Peyer's patch (tissue), 4 donors: Measurements from ENCODE around the gene CD52.

Experiments
- POLR2A ChIP-seq, 2 donors: fragments of 450-650 bp; IDR thresholded peaks; one replicate each; pipeline ENCODE4 v1.5.1; 2017; ENCODE audit warnings: antibody characterized with exemption in 2 of 2, mild to moderate bottlenecking in 2 of 2, moderate library complexity in 2 of 2
- TF ChIP-seq, protein P1 (sequence below), 6 experiments: fragments of 450-650 bp in 4 of 6; fragments of 200-600 bp in 2 of 6; sonication (generic) in 1 of 6; IDR thresholded peaks; one replicate each; pipeline ENCODE4 v1.5.1; 2017 to 2019; ENCODE audit warnings: antibody characterized with exemption in 6 of 6, mild to moderate bottlenecking in 3 of 6, moderate library complexity in 1 of 6

DNA sequence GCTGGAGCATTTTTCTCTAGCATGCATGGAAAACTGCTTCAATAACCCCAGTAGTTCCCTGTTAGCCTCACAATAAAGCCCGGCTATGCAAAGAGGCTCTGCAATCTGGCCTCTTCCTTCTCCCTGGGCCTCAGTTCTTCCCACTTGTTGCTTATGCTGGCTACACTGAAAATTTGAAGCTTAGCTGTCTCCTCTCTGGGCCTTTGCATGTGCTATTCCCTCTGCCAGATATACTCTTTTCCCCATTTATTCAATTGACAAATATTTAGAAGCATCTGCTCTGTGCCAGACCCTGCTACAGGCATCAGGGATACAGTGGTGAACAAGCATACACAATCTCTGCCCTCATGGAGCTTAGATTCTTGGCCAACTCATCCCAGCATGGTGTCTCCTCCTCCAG lies 20.9 kb downstream of the CD52 start:
- TF ChIP-seq, protein P1, sequence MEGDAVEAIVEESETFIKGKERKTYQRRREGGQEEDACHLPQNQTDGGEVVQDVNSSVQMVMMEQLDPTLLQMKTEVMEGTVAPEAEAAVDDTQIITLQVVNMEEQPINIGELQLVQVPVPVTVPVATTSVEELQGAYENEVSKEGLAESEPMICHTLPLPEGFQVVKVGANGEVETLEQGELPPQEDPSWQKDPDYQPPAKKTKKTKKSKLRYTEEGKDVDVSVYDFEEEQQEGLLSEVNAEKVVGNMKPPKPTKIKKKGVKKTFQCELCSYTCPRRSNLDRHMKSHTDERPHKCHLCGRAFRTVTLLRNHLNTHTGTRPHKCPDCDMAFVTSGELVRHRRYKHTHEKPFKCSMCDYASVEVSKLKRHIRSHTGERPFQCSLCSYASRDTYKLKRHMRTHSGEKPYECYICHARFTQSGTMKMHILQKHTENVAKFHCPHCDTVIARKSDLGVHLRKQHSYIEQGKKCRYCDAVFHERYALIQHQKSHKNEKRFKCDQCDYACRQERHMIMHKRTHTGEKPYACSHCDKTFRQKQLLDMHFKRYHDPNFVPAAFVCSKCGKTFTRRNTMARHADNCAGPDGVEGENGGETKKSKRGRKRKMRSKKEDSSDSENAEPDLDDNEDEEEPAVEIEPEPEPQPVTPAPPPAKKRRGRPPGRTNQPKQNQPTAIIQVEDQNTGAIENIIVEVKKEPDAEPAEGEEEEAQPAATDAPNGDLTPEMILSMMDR (IDR thresholded peaks at IDR 0.05) = no peak
- no peak for TF ChIP-seq POLR2A (IDR thresholded peaks at IDR 0.05)
